Measurements from ENCODE around the gene LMLN.

DNA sequence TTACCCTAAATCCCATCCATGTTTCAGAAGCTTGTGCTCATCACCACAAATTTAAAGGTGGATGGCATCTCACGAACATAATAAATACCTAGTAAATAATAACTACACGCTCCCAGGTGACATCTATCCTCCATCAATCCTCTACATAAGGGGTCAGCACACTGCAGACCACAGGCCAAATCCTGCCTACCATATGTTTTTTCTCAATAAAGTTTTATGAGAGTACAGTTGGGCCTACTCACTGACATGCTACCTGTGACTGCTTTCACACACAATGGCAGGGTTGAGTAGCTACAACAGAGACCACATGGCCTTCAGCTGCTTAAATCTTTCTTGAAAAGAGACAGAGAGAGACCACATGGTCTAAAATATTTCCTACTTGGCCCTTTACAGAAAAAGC lies 105.9 kb downstream of the LMLN start:
- TF ChIP-seq, protein P1, sequence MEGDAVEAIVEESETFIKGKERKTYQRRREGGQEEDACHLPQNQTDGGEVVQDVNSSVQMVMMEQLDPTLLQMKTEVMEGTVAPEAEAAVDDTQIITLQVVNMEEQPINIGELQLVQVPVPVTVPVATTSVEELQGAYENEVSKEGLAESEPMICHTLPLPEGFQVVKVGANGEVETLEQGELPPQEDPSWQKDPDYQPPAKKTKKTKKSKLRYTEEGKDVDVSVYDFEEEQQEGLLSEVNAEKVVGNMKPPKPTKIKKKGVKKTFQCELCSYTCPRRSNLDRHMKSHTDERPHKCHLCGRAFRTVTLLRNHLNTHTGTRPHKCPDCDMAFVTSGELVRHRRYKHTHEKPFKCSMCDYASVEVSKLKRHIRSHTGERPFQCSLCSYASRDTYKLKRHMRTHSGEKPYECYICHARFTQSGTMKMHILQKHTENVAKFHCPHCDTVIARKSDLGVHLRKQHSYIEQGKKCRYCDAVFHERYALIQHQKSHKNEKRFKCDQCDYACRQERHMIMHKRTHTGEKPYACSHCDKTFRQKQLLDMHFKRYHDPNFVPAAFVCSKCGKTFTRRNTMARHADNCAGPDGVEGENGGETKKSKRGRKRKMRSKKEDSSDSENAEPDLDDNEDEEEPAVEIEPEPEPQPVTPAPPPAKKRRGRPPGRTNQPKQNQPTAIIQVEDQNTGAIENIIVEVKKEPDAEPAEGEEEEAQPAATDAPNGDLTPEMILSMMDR (conservative IDR thresholded peaks at IDR 0.05; ENCODE audit: low read depth, low read length), result no peak
- TF ChIP-seq EZH2 (IDR thresholded peaks at IDR 0.05; ENCODE audit: borderline replicate concordance, low read depth, low read length, poor library complexity, severe bottlenecking), result no peak

All from A673 (cell line).